Activated gamma-delta T cell (primary cell): ENCODE measurements around the gene HBEGF.

Experiments used
- DNase-seq: peaks from one replicate; lab custom pipeline; 2025; lab: John Stamatoyannopoulos, UW
- total RNA-seq, 2 donors: gene quantifications; one replicate each; lab custom pipeline; 2026; lab: John Stamatoyannopoulos, UW

Gene HBEGF
- 0.65 to 3.2 reads per million in 2 donors for total RNA-seq

- DNase-seq: peak; percentile 35
Measured at GRCh38 chr5:140346348-140347221, at the start of gene HBEGF. Gene HBEGF (minus strand): TSS chr5:140346603. CDS start chr5:140346328, 275 bp downstream.

DNA sequence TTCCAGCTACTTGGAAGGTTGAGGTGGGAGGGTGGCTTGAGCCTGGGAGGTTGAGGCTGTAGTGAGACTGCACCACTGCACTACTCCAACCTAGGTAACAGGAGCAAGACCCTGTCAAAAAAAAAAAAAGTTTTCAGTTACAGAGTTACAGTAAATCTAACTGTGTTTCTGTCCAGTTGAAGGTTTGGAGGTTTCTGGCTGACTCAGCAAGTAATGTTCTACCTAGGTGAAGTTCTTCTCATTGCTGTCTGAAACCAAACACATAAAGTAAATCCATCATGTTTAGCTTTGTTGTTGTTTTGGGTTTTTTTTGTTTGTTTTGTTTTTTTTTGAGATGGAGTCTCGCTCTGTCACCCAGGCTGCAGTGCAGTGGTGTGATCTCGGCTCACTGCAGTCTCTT, 47.3 kb upstream of the HBEGF start:
- no peak for DNase-seq

DNA sequence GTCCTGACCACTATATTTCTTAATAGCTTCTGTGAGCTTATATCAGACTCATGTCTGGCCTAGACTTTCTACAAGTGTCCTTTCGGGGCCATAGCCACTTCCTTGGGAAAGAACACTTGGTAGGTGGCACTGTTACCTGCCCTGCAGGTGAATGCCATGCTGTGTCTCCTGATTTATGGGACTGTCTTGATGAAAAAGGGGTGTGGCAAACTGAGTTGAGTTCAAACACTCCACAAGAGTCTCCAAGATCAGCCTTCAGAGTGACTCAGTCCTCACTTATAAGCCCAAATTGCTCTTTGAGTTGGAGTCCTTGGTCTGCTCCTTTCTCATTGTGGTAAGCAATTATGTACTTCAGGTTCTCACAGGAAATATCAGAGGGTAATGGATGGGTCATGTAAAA, 45.3 kb upstream of the HBEGF start:
- DNase-seq: no peak

GRCh38 chr5:140391312-140391711, 44.9 kb upstream of the HBEGF start:
- DNase-seq: no peak

DNA sequence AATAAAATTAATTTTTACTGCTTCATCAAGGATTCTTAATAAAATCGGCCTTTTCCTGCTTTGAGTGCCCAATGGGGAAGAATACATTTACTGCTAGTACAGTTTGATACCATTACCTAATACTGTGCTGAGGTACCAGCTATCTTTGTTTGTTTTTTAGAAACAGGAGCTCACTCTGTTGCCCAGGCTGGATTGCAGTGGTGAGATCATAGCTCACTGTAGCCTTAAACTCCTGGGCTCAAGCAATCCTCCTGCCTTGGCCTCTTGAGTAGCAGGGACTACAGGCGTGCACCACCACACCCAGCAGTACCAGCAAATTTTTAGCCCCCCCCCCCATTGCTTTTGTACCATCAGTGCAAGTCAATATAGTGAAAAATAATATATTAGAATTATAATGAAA, 41.6 kb upstream of the HBEGF start:
- DNase-seq: no peak

DNA sequence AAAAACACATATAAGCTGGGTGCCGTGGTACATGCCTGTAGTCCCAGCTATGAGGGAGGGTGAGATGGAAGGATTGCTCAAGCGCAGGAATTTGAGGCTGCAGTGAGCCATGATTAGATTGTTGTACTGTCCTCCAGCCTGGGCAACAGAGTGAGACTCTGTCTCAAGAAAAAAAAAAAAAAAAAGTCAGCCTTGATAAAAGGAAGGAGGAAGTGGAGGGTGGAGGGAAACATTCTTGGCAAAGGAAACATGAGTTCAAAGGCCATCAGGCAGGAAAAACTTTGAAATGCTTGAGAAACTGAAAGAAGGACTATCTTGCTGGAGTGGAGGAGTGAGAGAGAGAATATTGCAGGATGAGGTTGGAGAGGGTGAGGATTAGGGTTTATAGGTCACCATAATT, 36.9 kb upstream of the HBEGF start:
- no peak for DNase-seq

DNA sequence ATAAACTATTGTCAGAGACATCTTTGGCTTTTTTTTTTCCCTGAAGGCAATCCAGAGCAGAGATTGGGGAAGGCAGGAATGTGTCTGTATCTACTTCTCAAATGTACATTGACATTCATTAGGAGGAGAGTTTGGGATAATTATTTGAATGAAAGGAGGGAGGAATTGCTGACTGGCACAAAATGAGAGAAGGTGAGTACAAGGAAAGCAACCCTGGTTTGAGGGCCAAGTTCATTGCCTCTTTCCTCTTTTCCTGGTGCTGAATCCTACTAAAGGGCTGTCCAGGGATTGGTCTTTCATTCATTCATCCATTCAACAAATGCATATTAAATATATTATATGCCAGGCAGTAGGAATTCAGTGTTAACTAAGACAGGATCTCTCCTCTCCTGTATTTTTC, 36.5 kb upstream of the HBEGF start:
- DNase-seq: no peak

DNA sequence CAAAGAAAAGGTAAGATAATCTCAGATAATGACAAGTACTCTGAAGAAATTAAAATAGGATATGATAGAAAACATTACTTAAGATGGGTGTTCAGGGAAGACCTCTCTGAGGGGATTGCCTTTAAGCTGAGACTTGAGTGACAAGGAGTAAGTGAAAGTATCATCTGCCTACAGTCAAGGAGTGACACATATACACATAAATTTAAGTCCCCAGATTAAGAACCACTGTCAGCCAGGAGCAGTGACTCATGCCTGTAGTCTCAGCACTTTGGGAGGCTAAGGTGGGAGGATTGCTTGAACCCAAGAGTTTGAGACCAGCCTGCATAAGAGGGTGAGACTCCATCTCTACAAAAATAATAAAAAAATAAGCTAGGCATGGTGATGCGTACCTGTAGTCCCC, 35.6 kb upstream of the HBEGF start:
- DNase-seq: no peak

- DNase-seq: no peak
Measured at GRCh38 chr5:140381351-140381750, 34.9 kb upstream of the HBEGF start.

DNA sequence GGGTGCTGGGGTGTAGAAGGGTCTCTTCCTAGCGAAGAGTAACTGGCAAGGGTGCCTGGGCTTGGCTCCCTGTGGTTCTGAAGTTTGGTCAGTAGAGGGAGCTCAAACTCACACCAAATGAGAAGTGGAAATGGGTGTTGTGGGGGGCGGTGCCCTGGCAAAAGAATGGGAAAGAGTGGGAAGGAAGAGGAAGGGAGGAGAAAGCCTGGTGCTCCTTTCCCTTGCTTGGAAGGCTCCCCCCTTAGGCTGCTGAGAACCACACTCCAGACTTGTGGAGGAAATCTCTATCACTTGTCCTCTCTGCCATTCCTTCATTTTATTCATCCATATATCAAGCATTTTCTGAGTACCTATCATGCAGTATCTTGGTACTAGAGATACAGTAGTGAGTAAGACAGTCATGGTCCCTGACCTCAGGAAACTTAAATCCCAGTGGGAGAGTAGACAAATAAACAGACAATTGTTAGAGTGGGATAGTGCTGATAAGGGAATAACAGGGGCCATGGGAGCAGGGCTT, 26.6 kb upstream of the HBEGF start:
- no peak for DNase-seq

- no peak for DNase-seq
Measured at GRCh38 chr5:140371356-140372151, 25.2 kb upstream of the HBEGF start.

DNA sequence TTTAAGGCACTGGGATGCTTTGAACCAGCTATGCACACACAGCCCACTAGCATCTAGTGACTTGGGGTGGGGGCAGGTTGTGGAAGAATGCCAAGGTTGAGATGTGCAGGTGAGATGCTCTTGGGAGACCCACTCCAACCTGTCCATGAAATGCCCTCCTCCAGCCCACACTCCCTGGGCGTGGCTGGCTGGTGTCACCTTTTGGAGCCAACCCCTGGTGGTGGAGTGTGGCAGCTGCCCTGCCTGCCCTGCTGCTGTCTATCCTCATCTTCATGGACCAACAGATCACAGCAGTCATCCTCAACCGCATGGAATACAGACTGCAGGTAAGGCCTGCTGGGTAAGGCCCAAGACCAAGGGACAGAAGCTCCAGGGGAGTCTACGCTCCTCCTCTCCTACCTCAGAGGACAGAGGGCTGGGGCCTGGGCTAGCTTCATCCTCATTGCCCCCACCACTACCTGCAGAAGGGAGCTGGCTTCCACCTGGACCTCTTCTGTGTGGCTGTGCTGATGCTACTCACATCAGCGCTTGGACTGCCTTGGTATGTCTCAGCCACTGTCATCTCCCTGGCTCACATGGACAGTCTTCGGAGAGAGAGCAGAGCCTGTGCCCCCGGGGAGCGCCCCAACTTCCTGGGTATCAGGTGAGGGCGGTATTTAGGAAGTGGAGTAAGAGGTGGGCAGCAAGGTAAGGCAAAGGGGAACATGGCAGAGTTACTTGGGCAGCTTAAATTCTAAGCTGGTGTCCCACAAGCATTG, 21.0 kb upstream of the HBEGF start:
- DNase-seq: no peak

- no peak for DNase-seq
Measured at GRCh38 chr5:140366589-140367255, 20.3 kb upstream of the HBEGF start.

DNA sequence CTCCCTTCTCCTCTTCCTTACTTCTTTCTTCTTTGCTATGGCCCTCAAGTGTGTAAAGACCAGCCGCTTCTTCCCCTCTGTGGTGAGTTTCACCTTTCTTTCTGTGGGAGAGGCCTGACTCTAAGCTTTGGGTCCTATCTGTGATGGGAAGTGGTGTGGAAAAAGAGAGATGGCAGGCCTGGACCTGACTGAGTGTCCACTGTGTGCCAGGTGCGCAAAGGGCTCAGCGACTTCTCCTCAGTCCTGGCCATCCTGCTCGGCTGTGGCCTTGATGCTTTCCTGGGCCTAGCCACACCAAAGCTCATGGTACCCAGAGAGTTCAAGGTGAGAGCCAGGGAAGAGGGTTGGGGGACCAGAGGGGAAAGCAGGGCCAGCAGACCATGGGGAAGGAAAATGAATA, 19.5 kb upstream of the HBEGF start:
- DNase-seq: no peak

DNA sequence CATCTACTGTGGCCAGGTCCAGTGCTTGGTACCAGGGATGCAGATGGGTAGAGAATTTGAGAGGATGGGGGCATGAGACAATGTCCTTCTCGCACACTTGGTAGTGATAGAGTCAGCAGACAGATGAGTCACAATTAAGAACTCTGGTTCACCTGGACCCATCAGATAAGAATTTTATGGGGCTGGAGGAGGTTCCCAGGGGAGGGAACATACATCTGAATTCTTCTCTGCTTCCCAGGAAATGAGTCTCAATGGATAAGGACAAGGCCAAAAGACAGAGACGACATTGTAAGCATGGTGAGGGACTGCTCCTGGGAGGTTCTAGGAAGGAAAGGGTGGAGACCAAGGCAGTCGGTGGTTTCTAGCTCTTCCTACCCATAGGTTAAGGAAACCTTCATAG, 18.9 kb upstream of the HBEGF start:
- no peak for DNase-seq

DNA sequence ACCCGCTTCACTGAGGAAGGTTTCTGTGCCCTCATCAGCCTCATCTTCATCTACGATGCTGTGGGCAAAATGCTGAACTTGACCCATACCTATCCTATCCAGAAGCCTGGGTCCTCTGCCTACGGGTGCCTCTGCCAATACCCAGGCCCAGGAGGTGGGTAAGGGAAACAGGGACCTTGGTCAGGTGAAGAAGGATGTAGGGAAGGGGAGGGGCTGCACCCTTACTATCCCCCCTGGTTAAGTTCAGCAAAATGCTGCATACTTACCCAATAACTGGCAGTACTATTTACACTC, 18.0 kb upstream of the HBEGF start:
- DNase-seq: no peak

DNA sequence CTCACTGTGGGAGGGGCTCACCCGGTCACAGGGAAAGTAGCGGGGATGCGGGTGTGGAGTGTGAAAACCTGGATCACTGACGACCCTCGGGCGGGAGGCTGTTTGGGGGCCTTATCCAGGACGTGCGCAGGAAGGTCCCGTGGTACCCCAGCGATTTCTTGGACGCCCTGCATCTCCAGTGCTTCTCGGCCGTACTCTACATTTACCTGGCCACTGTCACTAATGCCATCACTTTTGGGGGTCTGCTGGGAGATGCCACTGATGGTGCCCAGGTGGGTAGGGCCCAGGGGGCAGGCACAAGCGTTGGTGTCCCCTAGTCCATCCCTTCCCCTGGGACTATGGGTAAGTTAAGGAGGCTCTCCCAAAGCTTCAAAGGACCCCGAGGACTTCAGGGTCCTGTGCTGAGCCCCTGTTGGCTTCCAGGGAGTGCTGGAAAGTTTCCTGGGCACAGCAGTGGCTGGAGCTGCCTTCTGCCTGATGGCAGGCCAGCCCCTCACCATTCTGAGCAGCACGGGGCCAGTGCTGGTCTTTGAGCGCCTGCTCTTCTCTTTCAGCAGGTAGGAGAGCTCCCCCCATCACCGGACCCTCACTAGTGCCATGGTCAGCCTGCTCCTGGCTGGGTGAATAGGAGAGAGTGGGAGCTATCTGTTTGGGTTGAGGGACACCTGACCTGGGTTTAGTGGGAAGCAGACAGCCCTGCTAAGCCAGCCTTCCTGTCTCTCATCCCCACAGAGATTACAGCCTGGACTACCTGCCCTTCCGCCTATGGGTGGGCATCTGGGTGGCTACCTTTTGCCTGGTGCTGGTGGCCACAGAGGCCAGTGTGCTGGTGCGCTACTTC, 17.4 kb upstream of the HBEGF start:
- DNase-seq: no peak

DNA sequence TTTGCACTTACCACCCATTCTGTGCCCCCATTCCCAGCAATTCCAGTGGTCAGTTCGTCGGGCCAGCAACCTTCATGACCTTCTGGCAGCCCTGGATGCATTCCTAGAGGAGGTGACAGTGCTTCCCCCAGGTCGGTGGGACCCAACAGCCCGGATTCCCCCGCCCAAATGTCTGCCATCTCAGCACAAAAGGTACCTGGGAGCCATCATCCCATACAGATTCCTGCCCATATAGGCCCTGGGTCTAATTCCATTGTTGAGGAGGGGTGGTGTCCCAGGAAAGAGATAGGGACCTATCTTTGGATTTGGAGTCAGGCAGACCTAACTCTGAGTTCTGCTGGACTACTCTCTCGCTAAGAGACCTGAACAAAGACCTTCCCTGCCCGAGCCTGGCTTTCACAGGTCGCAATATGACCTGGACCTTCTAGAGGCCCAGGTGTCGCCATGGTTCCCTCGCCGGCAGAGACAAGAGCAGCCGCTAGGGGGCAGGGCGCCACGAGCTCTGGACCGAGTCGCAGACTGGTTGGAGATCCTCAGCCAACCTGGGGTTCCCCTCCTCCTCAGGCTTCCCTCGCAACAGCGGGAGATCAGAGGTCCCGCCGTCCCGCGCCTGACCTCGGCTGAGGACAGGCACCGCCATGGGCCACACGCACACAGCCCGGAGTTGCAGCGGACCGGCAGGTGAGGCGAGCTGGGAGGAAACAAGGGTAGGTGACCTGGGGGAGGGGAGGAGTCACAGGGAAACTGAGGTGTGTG, 16.6 kb upstream of the HBEGF start:
- peak; percentile 52 for DNase-seq

- DNase-seq: no peak
Measured at GRCh38 chr5:140362311-140362710, 15.9 kb upstream of the HBEGF start.

- DNase-seq: no peak
Measured at GRCh38 chr5:140361901-140362300, 15.5 kb upstream of the HBEGF start.
